T-helper 1 cell treated with Interleukin-12 subunit alpha and Interleukin-12 subunit beta and Interleukin-4 antibody, amounts not matched to agents 30 μg/mL and 1 μg/mL, for 36 hours (primary cell): ENCODE results near the gene PAPPA.

Experiments used
- H3K27ac Mint-ChIP-seq: one replicate; pipeline ENCODE4 v1.8.0; 2021; ENCODE audit warnings: mild to moderate bottlenecking, mixed read lengths
- H3K27me3 Mint-ChIP-seq: one replicate; pipeline ENCODE4 v1.8.0; 2021; ENCODE audit warnings: low read depth, mixed read lengths
- H3K36me3 Mint-ChIP-seq: one replicate; pipeline ENCODE4 v1.8.0; 2021; ENCODE audit warnings: low read depth, mixed read lengths
- H3K4me1 Mint-ChIP-seq: one replicate; pipeline ENCODE4 v1.8.0; 2021; ENCODE audit warnings: low read depth, mixed read lengths
- H3K4me3 Mint-ChIP-seq: one replicate; pipeline ENCODE4 v1.8.0; 2021; ENCODE audit warnings: mild to moderate bottlenecking, moderate library complexity, mixed read lengths
- H3K9me3 Mint-ChIP-seq: one replicate; pipeline ENCODE4 v1.8.0; 2021; ENCODE audit warnings: mixed read lengths

Gene PAPPA

DNA sequence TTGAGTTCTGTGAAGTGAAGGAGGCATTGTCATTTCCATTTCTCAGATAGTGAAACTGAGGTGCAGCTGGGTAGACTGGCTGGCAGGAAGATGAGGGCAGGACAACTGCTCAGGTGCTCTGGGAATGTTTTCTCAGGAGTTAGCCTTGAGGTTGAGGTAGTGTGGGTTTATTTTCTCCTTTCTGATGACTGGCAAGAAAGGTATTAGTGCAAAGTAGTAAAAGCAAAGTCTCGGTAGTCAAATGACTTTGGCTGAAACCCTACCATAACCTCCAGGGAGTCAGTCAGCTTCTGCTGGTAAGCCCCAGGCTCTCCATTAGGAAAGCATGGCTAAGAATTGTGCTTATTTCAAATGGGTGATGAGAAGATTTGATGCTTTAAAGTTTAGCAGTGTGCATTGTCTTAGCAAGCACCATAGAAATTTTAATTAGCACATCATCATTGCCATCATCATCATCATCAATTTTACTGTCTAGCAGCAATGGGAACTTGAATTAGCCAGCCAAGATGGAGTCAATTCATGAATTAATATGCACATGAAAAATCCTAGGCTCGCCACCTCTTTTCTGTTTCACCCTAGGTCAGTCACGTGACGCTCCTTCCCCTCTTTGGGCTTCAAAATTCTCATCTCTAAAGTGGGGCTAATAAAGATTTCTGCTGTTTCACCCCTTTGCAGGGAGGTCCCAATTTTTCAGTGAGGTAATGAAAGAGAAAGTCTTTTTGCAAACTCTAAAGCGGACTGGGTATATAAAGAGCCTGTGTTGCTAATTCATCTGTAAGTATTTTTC lies 10.7 kb upstream of the PAPPA start:
- Mint-ChIP-seq H3K4me3 (no peak overlapping the region), H3K36me3 (no peaks in the 10 kb centered on the region), H3K27me3 (no peaks in the 10 kb centered on the region), H3K9me3 (no peaks in the 10 kb centered on the region), H3K4me1 (no peaks in the 10 kb centered on the region), H3K27ac (no peak overlapping the region)

DNA sequence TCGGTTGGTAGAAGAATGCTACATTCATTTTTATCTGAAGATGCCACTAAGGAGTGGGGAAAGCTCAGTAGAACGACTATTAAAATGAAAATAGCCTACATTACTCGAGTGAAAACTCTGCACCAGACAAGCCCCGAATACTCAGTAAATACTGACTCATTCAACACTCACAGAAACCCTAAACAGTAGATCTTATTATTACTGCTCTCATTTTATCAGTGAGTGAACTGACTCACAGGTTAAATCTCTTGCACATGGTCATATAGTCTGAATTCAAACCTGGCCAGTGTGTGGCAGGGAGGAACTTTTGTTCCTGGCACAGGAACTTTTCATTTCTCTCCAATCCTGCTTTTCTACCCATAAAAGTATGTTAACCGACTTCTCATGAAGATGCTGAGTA lies 9.6 kb upstream of the PAPPA start:
- Mint-ChIP-seq H3K4me3 (no peak overlapping the region), H3K27ac (no peak overlapping the region), H3K36me3 (no peaks in the 10 kb centered on the region), H3K27me3 (no peaks in the 10 kb centered on the region), H3K9me3 (no peaks in the 10 kb centered on the region), H3K4me1 (no peaks in the 10 kb centered on the region)

DNA sequence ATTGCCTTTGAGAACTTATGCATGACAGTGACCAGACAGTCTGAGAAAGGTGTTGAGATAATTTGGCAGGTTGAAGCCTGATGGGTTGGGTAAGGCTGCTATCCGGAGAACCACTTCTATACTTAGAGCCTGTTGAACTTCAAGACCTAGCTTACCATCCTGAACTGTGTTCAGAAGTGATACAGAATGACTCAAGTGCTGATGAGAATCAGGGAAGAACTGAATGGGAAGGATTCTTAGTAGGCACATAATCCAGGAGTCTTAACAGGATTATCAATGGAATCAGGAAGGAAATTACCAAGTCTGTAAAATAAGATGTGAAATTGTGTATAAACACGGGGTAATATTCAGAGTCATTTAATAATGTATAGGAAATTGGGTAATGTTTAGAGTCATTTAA lies 9.0 kb upstream of the PAPPA start:
- H3K27me3 Mint-ChIP-seq: no peaks in the 10 kb centered on the region
- H3K9me3 Mint-ChIP-seq: no peaks in the 10 kb centered on the region
- no peaks in the 10 kb centered on the region for H3K4me1 Mint-ChIP-seq
- no peaks in the 10 kb centered on the region for H3K36me3 Mint-ChIP-seq
- H3K27ac Mint-ChIP-seq: no peak overlapping the region
- no peak overlapping the region for H3K4me3 Mint-ChIP-seq

DNA sequence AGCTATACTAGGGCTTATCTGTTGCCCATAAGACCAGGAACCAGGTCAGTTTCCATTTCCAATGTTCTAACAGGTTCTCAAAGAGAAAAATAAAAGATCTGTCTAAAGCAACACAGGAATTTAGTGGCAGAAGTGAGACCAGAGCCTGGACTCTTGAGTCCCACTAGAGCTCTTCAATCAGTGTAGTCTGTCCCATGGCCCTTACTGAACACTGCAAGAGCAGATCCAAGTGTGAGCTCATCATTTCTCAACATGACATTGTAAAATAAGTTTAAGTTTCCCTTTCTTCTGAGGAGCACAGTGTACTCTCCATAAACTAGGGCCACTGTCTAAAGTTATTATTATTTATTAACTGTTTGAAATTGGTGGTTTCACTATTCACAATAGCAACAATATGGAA lies 8.6 kb upstream of the PAPPA start:
- Mint-ChIP-seq H3K4me1 (no peaks in the 10 kb centered on the region), H3K9me3 (no peaks in the 10 kb centered on the region), H3K36me3 (no peaks in the 10 kb centered on the region), H3K27me3 (peaks cover 3% of the 10 kb centered on the region), H3K4me3 (no peak overlapping the region), H3K27ac (no peak overlapping the region)

DNA sequence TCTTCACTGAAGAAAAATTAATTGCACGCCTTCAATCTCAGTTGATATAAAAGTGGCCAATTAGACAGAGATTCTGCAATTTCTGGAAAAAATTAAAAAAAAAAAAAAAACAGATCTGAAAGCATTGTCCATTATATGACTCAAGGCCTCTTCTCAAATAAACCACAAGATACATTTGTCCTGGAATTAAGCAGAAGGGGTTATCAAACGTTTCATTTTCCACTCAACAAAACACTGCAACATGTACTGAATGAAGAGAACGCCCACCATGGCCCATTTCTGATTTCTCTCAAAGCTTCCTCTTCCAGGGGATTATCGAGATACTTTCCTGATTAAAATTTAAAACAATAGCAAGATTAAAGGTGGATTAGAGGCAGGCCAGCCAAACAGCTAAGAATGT lies 5.8 kb upstream of the PAPPA start:
- Mint-ChIP-seq H3K9me3 (no peaks in the 10 kb centered on the region), H3K27ac (no peak overlapping the region), H3K4me3 (no peak overlapping the region), H3K27me3 (peaks cover 29% of the 10 kb centered on the region), H3K36me3 (peaks cover 1% of the 10 kb centered on the region), H3K4me1 (peaks cover 1% of the 10 kb centered on the region)

DNA sequence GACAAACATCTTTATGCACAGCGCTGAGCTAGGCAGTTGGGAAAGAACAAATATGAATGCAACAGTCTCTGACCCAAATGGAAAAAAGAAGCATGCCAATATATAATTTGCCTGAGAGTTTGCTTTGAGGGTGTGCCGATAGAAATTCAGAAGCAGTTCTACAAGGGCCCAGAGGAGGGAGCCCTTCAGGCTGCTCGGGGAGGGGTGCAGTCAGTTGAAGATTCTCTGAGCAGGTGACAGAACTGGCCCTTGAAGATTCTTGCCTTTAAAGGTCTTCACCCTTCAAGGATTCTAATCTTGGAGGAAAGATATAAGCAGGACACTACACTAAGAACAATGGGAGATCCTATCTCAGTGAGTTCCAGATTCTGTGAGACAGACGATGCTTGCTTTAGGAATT lies 3.7 kb upstream of the PAPPA start:
- H3K36me3 Mint-ChIP-seq: peaks cover 3% of the 10 kb centered on the region
- H3K4me1 Mint-ChIP-seq: peaks cover 2% of the 10 kb centered on the region
- H3K27ac Mint-ChIP-seq: no peak overlapping the region
- H3K27me3 Mint-ChIP-seq: peaks cover 44% of the 10 kb centered on the region
- no peaks in the 10 kb centered on the region for H3K9me3 Mint-ChIP-seq
- no peak overlapping the region for H3K4me3 Mint-ChIP-seq

DNA sequence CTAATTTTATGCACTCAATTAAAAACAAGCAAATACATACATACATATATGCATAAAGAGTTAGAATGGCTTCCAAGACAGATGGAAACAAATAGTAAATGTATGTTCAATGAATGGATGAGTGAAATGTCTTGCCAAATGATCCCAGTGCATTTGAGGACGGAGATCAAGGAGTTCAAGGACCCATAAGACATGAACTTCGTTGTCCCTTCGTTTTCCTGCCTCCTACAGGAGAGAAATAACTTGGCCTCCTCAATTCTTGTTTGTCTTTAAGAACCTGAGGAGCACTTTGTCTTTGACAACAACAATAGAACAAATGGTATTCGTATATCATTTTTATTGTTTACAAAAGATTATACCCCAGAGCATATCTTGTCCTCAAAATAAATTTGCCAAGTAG lies 2.4 kb upstream of the PAPPA start:
- H3K9me3 Mint-ChIP-seq: no peaks in the 10 kb centered on the region
- H3K36me3 Mint-ChIP-seq: peaks cover 3% of the 10 kb centered on the region
- H3K27me3 Mint-ChIP-seq: peaks cover 57% of the 10 kb centered on the region
- H3K27ac Mint-ChIP-seq: no peak overlapping the region
- H3K4me1 Mint-ChIP-seq: peaks cover 2% of the 10 kb centered on the region
- H3K4me3 Mint-ChIP-seq: no peak overlapping the region

DNA sequence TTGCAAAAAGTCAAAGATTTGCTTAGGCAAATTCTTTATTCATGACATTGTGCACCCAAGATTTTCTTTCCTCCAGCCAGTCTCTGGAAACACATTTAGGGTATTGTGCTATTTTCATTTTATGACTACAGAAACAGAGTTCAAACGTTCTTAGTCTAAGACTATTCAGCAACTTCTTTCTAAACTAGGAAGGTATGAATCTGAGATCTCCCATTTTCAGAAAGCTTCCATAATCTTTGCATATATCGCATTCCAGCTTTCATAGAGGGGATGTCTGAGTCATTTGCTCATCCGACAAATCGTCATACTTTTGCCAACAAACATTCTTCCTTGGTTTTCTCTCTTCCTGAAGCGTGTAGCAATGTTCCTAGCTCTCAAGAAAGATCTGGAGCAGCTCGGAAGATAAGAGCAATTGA lies 1.6 kb upstream of the PAPPA start:
- peaks cover 2% of the 10 kb centered on the region for H3K4me1 Mint-ChIP-seq

DNA sequence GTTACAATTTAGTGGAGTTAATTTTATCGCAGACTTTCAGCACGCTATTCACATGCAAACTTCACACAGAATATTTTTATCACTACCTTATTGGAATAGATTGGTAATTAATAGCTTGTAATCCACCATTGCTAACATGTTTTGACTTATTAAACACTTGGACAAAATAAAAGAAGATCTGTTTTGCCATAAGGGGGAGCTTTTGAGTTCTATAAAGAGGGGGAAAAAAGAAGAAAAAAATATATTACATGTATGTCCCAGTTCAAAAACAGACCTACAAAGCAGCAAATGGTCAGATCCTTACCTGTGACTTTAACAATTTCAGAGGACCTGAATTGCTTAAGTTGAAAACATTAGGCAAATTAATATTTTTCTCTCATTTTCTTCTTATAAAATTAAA lies 1.2 kb upstream of the PAPPA start:
- H3K27me3 Mint-ChIP-seq: peaks cover 69% of the 10 kb centered on the region
- no peaks in the 10 kb centered on the region for H3K9me3 Mint-ChIP-seq
- H3K36me3 Mint-ChIP-seq: peaks cover 3% of the 10 kb centered on the region
- peaks cover 2% of the 10 kb centered on the region for H3K4me1 Mint-ChIP-seq
- H3K27ac Mint-ChIP-seq: no peak overlapping the region
- no peak overlapping the region for H3K4me3 Mint-ChIP-seq

More for the DNA sequence above, 1.6 kb upstream of the PAPPA start:
- Mint-ChIP-seq H3K36me3 (peaks cover 3% of the 10 kb centered on the region), H3K4me3 (no peak overlapping the region), H3K27me3 (peaks cover 65% of the 10 kb centered on the region), H3K27ac (no peak overlapping the region), H3K9me3 (no peaks in the 10 kb centered on the region)

DNA sequence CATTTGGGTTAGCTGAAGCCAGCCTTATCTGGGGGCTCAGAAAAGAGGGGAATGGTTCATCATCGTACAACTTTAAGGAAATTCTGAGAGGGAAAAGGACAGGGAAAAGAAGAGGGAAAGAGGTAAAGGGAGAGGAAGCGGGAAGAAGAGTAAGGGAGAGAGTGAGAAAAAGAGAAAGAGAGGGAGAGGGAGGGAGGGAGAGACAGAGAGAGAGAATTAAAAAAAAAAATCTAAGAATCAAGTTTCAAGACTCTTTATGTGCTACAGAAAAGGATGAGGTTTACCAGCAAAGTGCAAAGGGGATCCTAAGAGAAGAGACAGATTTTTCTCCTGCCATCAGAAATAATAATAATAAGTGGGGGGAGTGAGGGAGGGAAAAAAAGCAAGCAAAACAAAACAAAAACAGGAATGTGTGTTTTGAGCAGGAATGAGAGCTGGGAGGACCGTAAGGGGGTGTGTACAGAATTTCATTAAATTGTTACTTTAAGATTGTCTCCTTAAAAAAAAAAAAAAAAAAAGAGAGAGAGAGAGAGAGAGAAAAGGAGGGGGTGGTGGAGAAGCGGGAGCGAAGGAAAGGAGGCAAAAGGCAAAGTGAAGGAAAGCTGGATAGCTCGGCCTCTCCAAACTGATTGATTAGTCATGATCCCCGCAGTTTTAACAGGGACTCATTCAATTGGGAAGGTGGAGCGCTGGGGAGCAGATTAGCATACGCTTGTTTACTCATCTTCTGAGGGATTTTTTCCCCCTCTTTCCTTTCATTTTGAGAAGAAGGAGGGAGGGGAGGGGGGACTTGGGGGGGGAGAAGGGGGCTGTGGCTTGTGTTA lies 438 bp upstream of the PAPPA start:
- no peak overlapping the region for H3K4me3 Mint-ChIP-seq
- no peaks in the 10 kb centered on the region for H3K9me3 Mint-ChIP-seq
- H3K27me3 Mint-ChIP-seq: peaks cover 75% of the 10 kb centered on the region
- H3K36me3 Mint-ChIP-seq: peaks cover 3% of the 10 kb centered on the region
- no peak overlapping the region for H3K27ac Mint-ChIP-seq
- H3K4me1 Mint-ChIP-seq: peaks cover 2% of the 10 kb centered on the region

DNA sequence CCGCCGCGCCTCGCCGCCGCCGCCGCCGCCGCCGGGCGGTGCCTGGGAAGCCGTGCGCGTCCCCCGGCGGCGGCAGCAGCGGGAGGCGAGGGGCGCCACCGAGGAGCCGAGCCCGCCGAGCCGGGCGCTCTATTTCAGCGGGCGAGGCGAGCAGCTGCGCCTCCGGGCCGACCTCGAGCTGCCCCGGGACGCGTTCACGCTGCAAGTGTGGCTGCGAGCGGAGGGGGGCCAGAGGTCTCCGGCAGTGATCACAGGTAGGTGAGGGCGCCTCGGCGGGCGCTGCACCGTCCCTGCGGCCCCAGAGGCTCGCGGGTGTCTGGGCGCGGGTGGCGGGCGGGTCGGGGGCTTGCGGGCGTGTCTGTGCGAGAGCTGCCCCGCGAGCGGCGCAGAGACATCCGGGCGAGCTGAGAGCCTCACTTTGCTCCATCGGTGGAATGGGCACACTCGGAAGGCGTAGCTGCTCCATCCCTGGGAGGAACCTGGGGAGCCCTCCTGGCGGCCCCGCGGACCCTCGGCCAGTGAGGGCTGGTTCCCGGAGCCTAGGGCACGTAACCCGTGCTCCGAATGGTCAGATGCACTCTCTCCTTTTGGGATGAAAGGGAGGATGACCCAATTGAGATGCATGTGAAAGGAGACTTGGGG lies 864 bp downstream of the PAPPA start:
- Mint-ChIP-seq H3K27me3 (peaks cover 88% of the 10 kb centered on the region), H3K36me3 (peaks cover 3% of the 10 kb centered on the region), H3K27ac (no peak overlapping the region), H3K4me3 (no peak overlapping the region), H3K4me1 (peaks cover 2% of the 10 kb centered on the region), H3K9me3 (no peaks in the 10 kb centered on the region)

DNA sequence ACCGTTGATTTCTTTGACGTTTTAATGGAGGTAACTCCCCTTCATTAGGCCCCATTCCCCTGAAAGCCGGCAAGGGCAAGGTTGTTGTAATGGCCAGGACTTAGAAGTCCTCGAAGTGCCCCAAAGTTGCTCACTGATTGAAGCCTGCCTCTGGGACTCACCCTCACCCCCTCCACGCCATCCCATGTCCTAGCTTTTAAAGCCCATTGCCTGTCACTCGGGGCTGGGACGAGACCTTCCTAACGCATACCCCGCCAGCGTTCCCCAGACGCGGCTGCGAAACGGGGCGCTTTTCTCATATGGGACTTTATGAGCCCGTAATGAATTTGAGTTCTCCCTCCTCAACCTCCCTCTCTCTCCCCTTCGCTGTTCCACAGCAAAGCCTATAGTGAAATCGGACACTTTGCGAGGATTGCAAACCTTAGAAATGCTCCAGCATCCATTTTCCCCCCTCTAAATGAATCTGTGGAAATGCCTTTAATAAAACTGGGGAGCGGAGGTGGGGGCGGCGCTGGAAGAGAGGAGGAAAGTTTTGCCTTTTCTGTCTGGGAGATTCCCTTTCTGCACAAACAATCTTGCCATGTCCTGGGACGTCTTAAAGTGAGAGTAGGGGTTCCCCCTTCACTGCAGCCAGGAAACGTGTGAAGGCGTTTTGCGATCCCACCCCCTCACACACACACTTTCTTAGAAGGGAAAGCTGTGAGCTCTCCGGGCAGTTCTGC lies 1.5 kb downstream of the PAPPA start:
- Mint-ChIP-seq H3K27ac (no peak overlapping the region), H3K4me3 (no peak overlapping the region), H3K4me1 (peaks cover 2% of the 10 kb centered on the region), H3K36me3 (peaks cover 3% of the 10 kb centered on the region), H3K27me3 (peaks cover 84% of the 10 kb centered on the region), H3K9me3 (no peaks in the 10 kb centered on the region)

DNA sequence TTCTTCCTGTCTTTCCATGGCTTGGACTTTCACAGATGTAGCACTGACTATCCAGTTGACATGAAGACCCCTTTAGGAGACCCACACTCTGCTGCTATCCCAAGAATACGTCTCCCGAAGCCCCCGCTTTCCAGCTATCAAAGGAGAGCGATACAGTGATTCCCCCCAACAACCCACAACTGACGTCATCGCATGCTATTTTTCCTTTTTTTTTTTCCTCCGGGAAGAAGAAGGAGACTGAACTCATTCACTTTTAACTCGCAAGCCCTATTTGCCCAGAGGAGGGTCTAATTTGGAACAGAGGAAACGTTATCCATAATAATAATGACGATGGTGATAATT lies 2.1 kb downstream of the PAPPA start:
- H3K4me3 Mint-ChIP-seq: no peak overlapping the region
- H3K27me3 Mint-ChIP-seq: peaks cover 79% of the 10 kb centered on the region
- peaks cover 3% of the 10 kb centered on the region for H3K36me3 Mint-ChIP-seq
- no peak overlapping the region for H3K27ac Mint-ChIP-seq
- H3K9me3 Mint-ChIP-seq: no peaks in the 10 kb centered on the region
- peaks cover 2% of the 10 kb centered on the region for H3K4me1 Mint-ChIP-seq

DNA sequence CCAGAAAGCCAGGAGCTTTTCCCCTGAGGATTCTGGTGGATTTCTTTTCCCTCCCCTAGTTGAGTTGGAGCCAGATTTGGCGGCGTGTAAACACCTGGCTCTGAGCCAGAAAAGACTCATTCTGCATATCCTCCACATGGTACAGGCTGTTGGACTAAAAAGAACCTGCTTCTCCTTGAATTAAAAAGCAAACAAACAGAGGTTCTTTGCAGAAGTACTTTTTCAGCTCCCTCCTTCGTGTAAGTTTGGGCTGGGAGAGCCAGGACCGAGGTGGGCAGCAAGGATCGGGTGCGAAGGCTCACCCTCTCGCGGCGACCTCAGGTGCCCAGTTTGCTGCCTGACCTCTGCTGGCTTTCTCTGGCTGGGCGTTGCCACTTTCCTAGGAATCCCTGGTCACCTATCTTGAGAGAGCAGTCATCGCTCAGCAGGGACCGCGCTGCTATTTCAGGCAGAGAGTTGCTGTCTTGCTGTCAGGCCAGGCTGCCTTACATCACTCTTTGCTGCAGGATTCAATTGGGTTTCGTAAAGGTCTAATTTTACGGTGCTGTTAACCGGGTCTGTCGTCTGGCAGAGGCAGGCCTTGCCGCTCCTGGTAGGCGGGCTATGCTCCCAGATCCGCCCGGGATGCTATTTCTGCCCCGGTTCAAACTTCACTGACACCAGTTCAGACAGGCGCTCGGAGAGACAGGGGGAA lies 3.2 kb downstream of the PAPPA start:
- H3K27me3 Mint-ChIP-seq: peaks cover 71% of the 10 kb centered on the region
- H3K4me3 Mint-ChIP-seq: no peak overlapping the region
- peaks cover 3% of the 10 kb centered on the region for H3K36me3 Mint-ChIP-seq
- H3K4me1 Mint-ChIP-seq: peaks cover 2% of the 10 kb centered on the region
- no peak overlapping the region for H3K27ac Mint-ChIP-seq
- no peaks in the 10 kb centered on the region for H3K9me3 Mint-ChIP-seq
